WTC11 (cell line): Measurements from ENCODE around the gene TMEM269. TPM values are rescaled to one million over a fixed set of nuclear protein-coding genes. Genes with fewer than 3 reads are reported as not detected.

Source experiments
- ATAC-seq: fragments of 200-7000 bp; cut with Tn5 transposase; 2 replicates; pipeline ENCODE4 v1.10.0; 2021; ENCODE audit warnings: mild to moderate bottlenecking, moderate library complexity
- CTCF ChIA-PET: fragments of 300-600 bp; sonication (Branson Sonifier 250); formaldehyde crosslinking; loops from one replicate; lab custom pipeline; 2021; ENCODE audit warnings: antibody characterized with exemption; lab: Charles Lee
- POLR2A ChIA-PET: fragments of 350-600 bp; sonication (Branson Sonifier 250); formaldehyde crosslinking; loops from one replicate; lab custom pipeline; 2021; ENCODE audit warnings: antibody characterized with exemption; lab: Charles Lee
- DNase-seq: peaks from one replicate; pipeline ENCODE4 v3.0.0; 2021; ENCODE audit warnings: low spot score
- H3K27ac Mint-ChIP-seq: 2 replicates; pipeline ENCODE4 v1.8.0; 2021; ENCODE audit warnings: mixed read lengths
- H3K27me3 Mint-ChIP-seq: 2 replicates; pipeline ENCODE4 v1.8.0; 2021; ENCODE audit warnings: low read depth, mild to moderate bottlenecking, moderate library complexity, mixed read lengths
- H3K36me3 Mint-ChIP-seq: 2 replicates; pipeline ENCODE4 v1.8.0; 2021; ENCODE audit warnings: mixed read lengths
- H3K4me1 Mint-ChIP-seq: 2 replicates; pipeline ENCODE4 v1.8.0; 2022; ENCODE audit warnings: mixed read lengths
- H3K4me3 Mint-ChIP-seq: 2 replicates; pipeline ENCODE4 v1.8.0; 2021; ENCODE audit warnings: mild to moderate bottlenecking, moderate library complexity, mixed read lengths
- H3K9me3 Mint-ChIP-seq: 2 replicates; pipeline ENCODE4 v1.8.0; 2021; ENCODE audit warnings: mixed read lengths
- ARID4B ChIP-seq: sonication (generic); formaldehyde crosslinking; IDR thresholded peaks from 2 replicates; pipeline ENCODE4 v1.8.0; 2023; ENCODE audit warnings: missing genetic modification reagents, mild to moderate bottlenecking, borderline replicate concordance
- CBFB ChIP-seq: sonication (generic); formaldehyde crosslinking; IDR thresholded peaks from 2 replicates; pipeline ENCODE4 v1.8.1; 2022; ENCODE audit warnings: mild to moderate bottlenecking, low read depth, missing genetic modification reagents
- EMX1 ChIP-seq: fragments of 250-450 bp; sonication (Bioruptor Pico); IDR thresholded peaks from 2 replicates; pipeline ENCODE4 v1.8.0; 2021; ENCODE audit warnings: mild to moderate bottlenecking
- FOXJ3 ChIP-seq: sonication (generic); formaldehyde crosslinking; IDR thresholded peaks from 2 replicates; pipeline ENCODE4 v1.9.0; 2021; ENCODE audit warnings: missing genetic modification reagents, mild to moderate bottlenecking, borderline replicate concordance
- FOXP1 ChIP-seq: sonication (generic); formaldehyde crosslinking; IDR thresholded peaks from 2 replicates; pipeline ENCODE4 v1.8.0; 2022; ENCODE audit warnings: missing genetic modification reagents, mild to moderate bottlenecking, moderate library complexity, borderline replicate concordance
- KAT7 ChIP-seq: sonication (generic); formaldehyde crosslinking; IDR thresholded peaks from 2 replicates; pipeline ENCODE4 v1.8.1; 2023; ENCODE audit warnings: missing genetic modification reagents, mild to moderate bottlenecking, borderline replicate concordance
- NFATC4 ChIP-seq: fragments of 250-450 bp; sonication (Bioruptor Pico); IDR thresholded peaks from 2 replicates; pipeline ENCODE4 v1.9.0; 2021; ENCODE audit warnings: mild to moderate bottlenecking
- RORB ChIP-seq: fragments of 250-450 bp; sonication (Bioruptor Pico); IDR thresholded peaks from 2 replicates; pipeline ENCODE4 v1.9.0; 2021; ENCODE audit warnings: mild to moderate bottlenecking
- SMAD4 ChIP-seq: sonication (generic); formaldehyde crosslinking; IDR thresholded peaks from 2 replicates; pipeline ENCODE4 v1.8.0; 2022; ENCODE audit warnings: mild to moderate bottlenecking, missing genetic modification reagents
- STAT6 ChIP-seq: sonication (generic); formaldehyde crosslinking; conservative IDR thresholded peaks from 2 replicates; pipeline ENCODE4 v1.8.1; 2023; ENCODE audit warnings: mild to moderate bottlenecking, low read depth, missing genetic modification reagents, moderate library complexity
- TEAD4 ChIP-seq: sonication (generic); formaldehyde crosslinking; IDR thresholded peaks from 2 replicates; pipeline ENCODE4 v1.8.0; 2022; ENCODE audit warnings: mild to moderate bottlenecking, missing genetic modification reagents
- TP53 ChIP-seq: sonication (generic); formaldehyde crosslinking; IDR thresholded peaks from 2 replicates; pipeline ENCODE4 v1.8.1; 2023; ENCODE audit warnings: mild to moderate bottlenecking, missing genetic modification reagents
- ZNF219 ChIP-seq: sonication (generic); formaldehyde crosslinking; IDR thresholded peaks from 2 replicates; pipeline ENCODE4 v1.8.0; 2023; ENCODE audit warnings: missing genetic modification reagents, mild to moderate bottlenecking, borderline replicate concordance
- ZNF423 ChIP-seq: fragments of 250-450 bp; sonication (Bioruptor Pico); IDR thresholded peaks from 2 replicates; pipeline ENCODE4 v2.1.2; 2022; ENCODE audit warnings: mild to moderate bottlenecking, moderate library complexity
- total RNA-seq: library from RNA; stranded (reverse); gene quantifications from 3 replicates; pipeline ENCODE4 v1.2.3, GENCODE V29; 2021
- TF ChIP-seq, protein P1 (sequence below): sonication (generic); formaldehyde crosslinking; conservative IDR thresholded peaks from 2 replicates; pipeline ENCODE4 v1.8.1; 2022; ENCODE audit warnings: mild to moderate bottlenecking, missing genetic modification reagents
- TF ChIP-seq, protein P2 (sequence below): sonication (generic); formaldehyde crosslinking; IDR thresholded peaks from 2 replicates; pipeline ENCODE4 v1.8.1; 2023; ENCODE audit warnings: mild to moderate bottlenecking, missing genetic modification reagents
- TF ChIP-seq, protein P3 (sequence below): sonication (generic); formaldehyde crosslinking; IDR thresholded peaks from 2 replicates; pipeline ENCODE4 v1.8.1; 2022; ENCODE audit warnings: missing genetic modification reagents, borderline replicate concordance
- TF ChIP-seq, protein P4 (sequence below): sonication (generic); formaldehyde crosslinking; IDR thresholded peaks from 2 replicates; pipeline ENCODE4 v1.8.1; 2022; ENCODE audit warnings: low read depth, mild to moderate bottlenecking, moderate library complexity, missing genetic modification reagents, borderline replicate concordance

The TMEM269 gene
- total RNA-seq, 1 experiment from 2014 or later, result 0.57 TPM

DNA sequence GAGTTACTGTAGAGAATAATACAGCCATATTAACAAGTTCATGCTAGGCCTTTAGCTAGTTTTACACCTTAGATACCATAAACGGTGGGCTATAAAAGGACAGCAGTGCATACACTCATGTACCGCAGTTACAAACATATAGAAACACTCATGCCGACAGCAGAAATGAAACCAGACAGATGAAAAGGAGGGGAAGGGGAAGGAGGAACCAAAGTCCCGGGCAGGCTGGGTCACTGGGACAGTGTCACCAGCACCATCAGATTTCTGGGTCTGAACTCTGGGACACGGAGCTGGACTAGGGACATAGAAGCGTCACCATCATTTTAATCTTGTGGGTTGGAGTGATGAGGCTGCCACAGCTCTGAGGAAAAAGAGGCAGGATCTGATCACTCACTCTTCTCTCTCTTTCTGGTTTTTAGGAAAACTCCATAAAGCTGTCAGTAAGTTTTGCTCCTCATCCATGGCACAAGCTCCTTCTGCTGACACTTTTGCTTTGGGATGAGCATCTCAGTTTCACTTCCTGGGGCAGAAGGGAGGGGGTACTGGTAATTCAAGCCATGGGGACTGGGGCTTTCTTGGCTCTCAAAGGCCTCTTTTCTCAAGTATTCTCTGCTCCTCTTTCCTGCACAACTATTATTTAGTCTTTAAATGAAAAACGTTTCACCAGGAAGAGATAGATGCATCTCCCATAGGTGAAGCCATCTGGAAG lies 53.8 kb downstream of the TMEM269 start (continued):
- TF ChIP-seq ARID4B (no peak), TP53 (no peak), CBFB (CRISPR knock-in tag) (no peak), ZNF423 (CRISPR knock-in tag) (no peak), STAT6 (CRISPR knock-in tag) (no peak), RORB (no peak), TEAD4 (CRISPR knock-in tag) (no peak), FOXP1 (CRISPR knock-in tag) (no peak)
- TF ChIP-seq, all 79 proteins: peak for 0

GRCh38 chr1:42841010-42841409 lies 56.2 kb downstream of the TMEM269 start:
- CTCF ChIA-PET, result no interaction called here
- TF ChIP-seq, protein P1, sequence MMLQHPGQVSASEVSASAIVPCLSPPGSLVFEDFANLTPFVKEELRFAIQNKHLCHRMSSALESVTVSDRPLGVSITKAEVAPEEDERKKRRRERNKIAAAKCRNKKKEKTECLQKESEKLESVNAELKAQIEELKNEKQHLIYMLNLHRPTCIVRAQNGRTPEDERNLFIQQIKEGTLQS, result no peak
- TF ChIP-seq FOXJ3 (no peak), ARID4B (no peak), CBFB (CRISPR knock-in tag) (no peak), EMX1 (no peak), KAT7 (no peak), SMAD4 (CRISPR knock-in tag) (no peak), NFATC4 (CRISPR knock-in tag) (no peak), ZNF219 (no peak)
- TF ChIP-seq, protein P2, sequence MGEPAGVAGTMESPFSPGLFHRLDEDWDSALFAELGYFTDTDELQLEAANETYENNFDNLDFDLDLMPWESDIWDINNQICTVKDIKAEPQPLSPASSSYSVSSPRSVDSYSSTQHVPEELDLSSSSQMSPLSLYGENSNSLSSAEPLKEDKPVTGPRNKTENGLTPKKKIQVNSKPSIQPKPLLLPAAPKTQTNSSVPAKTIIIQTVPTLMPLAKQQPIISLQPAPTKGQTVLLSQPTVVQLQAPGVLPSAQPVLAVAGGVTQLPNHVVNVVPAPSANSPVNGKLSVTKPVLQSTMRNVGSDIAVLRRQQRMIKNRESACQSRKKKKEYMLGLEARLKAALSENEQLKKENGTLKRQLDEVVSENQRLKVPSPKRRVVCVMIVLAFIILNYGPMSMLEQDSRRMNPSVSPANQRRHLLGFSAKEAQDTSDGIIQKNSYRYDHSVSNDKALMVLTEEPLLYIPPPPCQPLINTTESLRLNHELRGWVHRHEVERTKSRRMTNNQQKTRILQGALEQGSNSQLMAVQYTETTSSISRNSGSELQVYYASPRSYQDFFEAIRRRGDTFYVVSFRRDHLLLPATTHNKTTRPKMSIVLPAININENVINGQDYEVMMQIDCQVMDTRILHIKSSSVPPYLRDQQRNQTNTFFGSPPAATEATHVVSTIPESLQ (CRISPR knock-in tag), result no peak
- TF ChIP-seq, protein P3, sequence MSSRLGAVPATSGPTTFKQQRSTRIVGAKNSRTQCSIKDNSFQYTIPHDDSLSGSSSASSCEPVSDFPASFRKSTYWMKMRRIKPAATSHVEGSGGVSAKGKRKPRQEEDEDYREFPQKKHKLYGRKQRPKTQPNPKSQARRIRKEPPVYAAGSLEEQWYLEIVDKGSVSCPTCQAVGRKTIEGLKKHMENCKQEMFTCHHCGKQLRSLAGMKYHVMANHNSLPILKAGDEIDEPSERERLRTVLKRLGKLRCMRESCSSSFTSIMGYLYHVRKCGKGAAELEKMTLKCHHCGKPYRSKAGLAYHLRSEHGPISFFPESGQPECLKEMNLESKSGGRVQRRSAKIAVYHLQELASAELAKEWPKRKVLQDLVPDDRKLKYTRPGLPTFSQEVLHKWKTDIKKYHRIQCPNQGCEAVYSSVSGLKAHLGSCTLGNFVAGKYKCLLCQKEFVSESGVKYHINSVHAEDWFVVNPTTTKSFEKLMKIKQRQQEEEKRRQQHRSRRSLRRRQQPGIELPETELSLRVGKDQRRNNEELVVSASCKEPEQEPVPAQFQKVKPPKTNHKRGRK (CRISPR knock-in tag), result no peak
- TF ChIP-seq, protein P4, sequence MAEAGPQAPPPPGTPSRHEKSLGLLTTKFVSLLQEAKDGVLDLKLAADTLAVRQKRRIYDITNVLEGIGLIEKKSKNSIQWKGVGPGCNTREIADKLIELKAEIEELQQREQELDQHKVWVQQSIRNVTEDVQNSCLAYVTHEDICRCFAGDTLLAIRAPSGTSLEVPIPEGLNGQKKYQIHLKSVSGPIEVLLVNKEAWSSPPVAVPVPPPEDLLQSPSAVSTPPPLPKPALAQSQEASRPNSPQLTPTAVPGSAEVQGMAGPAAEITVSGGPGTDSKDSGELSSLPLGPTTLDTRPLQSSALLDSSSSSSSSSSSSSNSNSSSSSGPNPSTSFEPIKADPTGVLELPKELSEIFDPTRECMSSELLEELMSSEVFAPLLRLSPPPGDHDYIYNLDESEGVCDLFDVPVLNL (CRISPR knock-in tag), result no peak

More at GRCh38 chr1:42841010-42841409, 56.2 kb downstream of the TMEM269 start:
- Mint-ChIP-seq H3K36me3 (peaks cover 8% of the 10 kb centered on the region; the same call in 1 of the 2 replicates), H3K4me3 (no peak overlapping the region), H3K9me3 (no peaks in the 10 kb centered on the region), H3K27me3 (no peaks in the 10 kb centered on the region), H3K27ac (no peak overlapping the region), H3K4me1 (0 out of 2 replicates have a peak, but pooled peaks cover 6% of the 10 kb centered on the region)
- DNase-seq (no peak), ATAC-seq (no peak)
- POLR2A ChIA-PET, result no interaction called here
